SK-N-SH (cell line): Measurements from ENCODE around the gene SDCCAG8. TPM values are rescaled to one million over a fixed set of nuclear protein-coding genes. Genes with fewer than 3 reads are reported as not detected.

ENCODE experiments used
- CTCF ChIA-PET: fragments of 300-600, 350-600 bp; formaldehyde crosslinking; extraction: SDS; loops from one replicate; lab custom pipeline; 2021; lab: Yijun Ruan, JAX
- POLR2A ChIA-PET: fragments of 350-600 bp; sonication (Branson Sonifier 250); formaldehyde crosslinking; extraction: SDS; loops from one replicate; lab custom pipeline; 2020; ENCODE audit warnings: antibody characterized with exemption, inconsistent platforms; lab: Yijun Ruan, JAX
- DNase-seq: peaks from one replicate; pipeline ENCODE4 v3.0.0; 2012
- H2AFZ ChIP-seq: fragments of 200-600 bp; sonication (generic); 2 replicates; pipeline ENCODE4 v1.8.1; 2016; ENCODE audit warnings: antibody characterized with exemption, mild to moderate bottlenecking, low read depth
- H3F3A ChIP-seq: fragments of 200-600 bp; sonication (generic); replicated peaks from 2 replicates; pipeline ENCODE3; 2016; ENCODE audit warnings: antibody characterized with exemption, mild to moderate bottlenecking; ENCODE audit not compliant: insufficient read depth
- H3K27ac ChIP-seq, 2 experiments: fragments of 200-500 bp in 1 of 2; fragments of 200-600 bp in 1 of 2; sonication (Bioruptor generic) in 1 of 2; sonication (generic), shearing (Covaris generic) in 1 of 2; 2 replicates each; pipeline versions ENCODE4 v1.5.1 to v1.6.1; 2014 to 2016; ENCODE audit warnings: low read depth in 2 of 2, inconsistent platforms in 1 of 2, low read length in 1 of 2, mild to moderate bottlenecking in 1 of 2, mixed read lengths in 1 of 2
- H3K27me3 ChIP-seq: fragments of 200-600 bp; sonication (generic), shearing (Covaris generic); 2 replicates; pipeline ENCODE4 v1.6.1; 2016; ENCODE audit warnings: mixed run types; ENCODE audit not compliant: insufficient read depth
- H3K36me3 ChIP-seq, 2 experiments: fragments of 200-500 bp in 1 of 2; fragments of 200-600 bp in 1 of 2; sonication (Bioruptor generic) in 1 of 2; sonication (generic) in 1 of 2; replicated peaks in 1 of 2; 2 replicates each; pipeline versions ENCODE3 to v1.5.1; 2014 to 2016; ENCODE audit warnings: low read length in 1 of 2, mild to moderate bottlenecking in 1 of 2; ENCODE audit not compliant: insufficient read depth in 2 of 2, control insufficient read depth in 1 of 2
- H3K4me1 ChIP-seq, 2 experiments: fragments of 200-500 bp in 1 of 2; fragments of 200-600 bp in 1 of 2; sonication (Bioruptor generic) in 1 of 2; sonication (generic), shearing (Covaris generic) in 1 of 2; 2 replicates each; pipeline versions ENCODE4 v1.5.1 to v1.6.1; 2014 to 2016; ENCODE audit warnings: low read depth in 1 of 2, low read length in 1 of 2, mixed run types in 1 of 2; ENCODE audit not compliant: insufficient read depth in 2 of 2, control insufficient read depth in 1 of 2
- H3K4me2 ChIP-seq: fragments of 200-600 bp; sonication (generic), shearing (Covaris generic); 2 replicates; pipeline ENCODE4 v1.6.1; 2017; ENCODE audit warnings: mixed run types
- H3K4me3 ChIP-seq, 2 experiments: fragments of 200-500 bp in 1 of 2; fragments of 200-600 bp in 1 of 2; sonication (Bioruptor generic) in 1 of 2; sonication (generic), shearing (Covaris generic) in 1 of 2; 2 replicates each; pipeline versions ENCODE4 v1.5.1 to v1.8.1; 2014 to 2016; ENCODE audit warnings: low read depth in 2 of 2, inconsistent platforms in 1 of 2, low read length in 1 of 2, mild to moderate bottlenecking in 1 of 2, mixed read lengths in 1 of 2, moderate library complexity in 1 of 2
- H3K79me2 ChIP-seq: fragments of 200-600 bp; sonication (generic); 2 replicates; pipeline ENCODE4 v1.8.1; 2017; ENCODE audit warnings: mild to moderate bottlenecking; ENCODE audit not compliant: insufficient read depth
- H3K9ac ChIP-seq: fragments of 200-600 bp; sonication (generic); 2 replicates; pipeline ENCODE4 v1.6.1; 2017; ENCODE audit warnings: mixed run types
- H3K9me2 ChIP-seq: fragments of 200-600 bp; sonication (generic); 2 replicates; pipeline ENCODE4 v1.6.1; 2017; ENCODE audit warnings: mixed run types
- H3K9me3 ChIP-seq: fragments of 200-600 bp; sonication (generic); 2 replicates; pipeline ENCODE4 v1.6.1; 2017; ENCODE audit warnings: mixed run types, mild to moderate bottlenecking, moderate library complexity
- H4K20me1 ChIP-seq: fragments of 200-600 bp; sonication (generic); 2 replicates; pipeline ENCODE4 v1.6.1; 2017; ENCODE audit warnings: mild to moderate bottlenecking, mixed run types; ENCODE audit not compliant: insufficient read depth
- CHD2 ChIP-seq: fragments of 150-350 bp; IDR thresholded peaks from 2 replicates; pipeline ENCODE4 v1.6.1; 2018; ENCODE audit warnings: low read length; ENCODE audit not compliant: partially characterized antibody
- EP300 ChIP-seq, 2 experiments: IDR thresholded peaks; 2 replicates each; pipeline versions ENCODE4 v1.4.0 to v1.6.1; 2012; ENCODE audit warnings: borderline replicate concordance in 1 of 2, low read depth in 1 of 2, low read length in 1 of 2
- EZH2phosphoT487 ChIP-seq: fragments of 200-600 bp; sonication (generic); IDR thresholded peaks from 2 replicates; pipeline ENCODE4 v1.6.1; 2017; ENCODE audit warnings: low read depth, mixed run types, mild to moderate bottlenecking, antibody characterized with exemption, moderate library complexity, borderline replicate concordance
- FOSL2 ChIP-seq: IDR thresholded peaks from 2 replicates; pipeline ENCODE4 v1.4.0; 2012; ENCODE audit warnings: low read depth, mild to moderate bottlenecking, moderate library complexity, borderline replicate concordance
- GABPA ChIP-seq: IDR thresholded peaks from 2 replicates; pipeline ENCODE4 v1.4.0; 2012; ENCODE audit warnings: low read depth, mild to moderate bottlenecking
- GATA2 ChIP-seq: sonication (generic); formaldehyde crosslinking; IDR thresholded peaks from 2 replicates; pipeline ENCODE4 v1.5.0; 2020; ENCODE audit warnings: mild to moderate bottlenecking, missing genetic modification reagents
- IRF3 ChIP-seq: fragments of 150-350 bp; IDR thresholded peaks from 2 replicates; pipeline ENCODE4 v1.6.1; 2016; ENCODE audit warnings: mild to moderate bottlenecking, low read depth, low read length
- JUND ChIP-seq: IDR thresholded peaks from 2 replicates; pipeline ENCODE4 v1.4.0; 2012
- NFIC ChIP-seq: IDR thresholded peaks from 2 replicates; pipeline ENCODE4 v1.4.0; 2012; ENCODE audit warnings: borderline replicate concordance
- RAD21 ChIP-seq: IDR thresholded peaks from 2 replicates; pipeline ENCODE4 v1.6.1; 2012; ENCODE audit warnings: mild to moderate bottlenecking, low read length
- RCOR1 ChIP-seq: fragments of 150-350 bp; IDR thresholded peaks from 2 replicates; pipeline ENCODE4 v1.6.1; 2017; ENCODE audit warnings: antibody characterized with exemption, low read length
- RFX5 ChIP-seq: IDR thresholded peaks from 2 replicates; pipeline ENCODE4 v1.6.1; 2012; ENCODE audit warnings: mild to moderate bottlenecking, improper control_type of control experiment, low read length
- SIN3A ChIP-seq: IDR thresholded peaks from 2 replicates; pipeline ENCODE4 v1.6.1; 2012; ENCODE audit warnings: low read depth, mild to moderate bottlenecking, low read length, moderate library complexity, borderline replicate concordance
- SMC3 ChIP-seq: IDR thresholded peaks from 2 replicates; pipeline ENCODE4 v1.6.1; 2012; ENCODE audit warnings: low read depth, low read length, improper control_type of control experiment
- TAF1 ChIP-seq: IDR thresholded peaks from 2 replicates; pipeline ENCODE4 v1.6.1; 2012; ENCODE audit warnings: low read depth, mild to moderate bottlenecking, low read length, moderate library complexity, borderline replicate concordance
- YY1 ChIP-seq: IDR thresholded peaks from 2 replicates; pipeline ENCODE4 v1.4.0; 2012; ENCODE audit warnings: low read depth, mild to moderate bottlenecking
- WGBS: methylation state at CpG from one replicate; pipeline ENCODE4 v1.1.6; 2017; ENCODE audit warnings: low lambda C conversion rate; 5-methylcytosine and 5-hydroxymethylcytosine counted together
- polyA plus RNA-seq, 3 experiments: library from polyadenylated mRNA; depleted of rRNA; stranded (reverse); fragments of >200 nt; gene quantifications; 2 replicates each; pipeline ENCODE4 v1.2.3, GENCODE V29; 2012
- TF ChIP-seq, protein P1 (sequence below): fragments of 200-600 bp; sonication (generic); IDR thresholded peaks from 2 replicates; pipeline ENCODE4 v1.6.1; 2017; ENCODE audit warnings: antibody characterized with exemption, mild to moderate bottlenecking, moderate library complexity
- TF ChIP-seq, protein P2 (sequence below): IDR thresholded peaks from 2 replicates; pipeline ENCODE4; 2012
- TF ChIP-seq, protein P3 (sequence below): IDR thresholded peaks from 2 replicates; pipeline ENCODE4 v1.6.1; 2012; ENCODE audit warnings: mild to moderate bottlenecking, low read depth, low read length, moderate library complexity

SDCCAG8 gene
- polyA plus RNA-seq, 1 of the 3 experiments (the other 2 are of a cell fraction) = 22.7 TPM

DNA sequence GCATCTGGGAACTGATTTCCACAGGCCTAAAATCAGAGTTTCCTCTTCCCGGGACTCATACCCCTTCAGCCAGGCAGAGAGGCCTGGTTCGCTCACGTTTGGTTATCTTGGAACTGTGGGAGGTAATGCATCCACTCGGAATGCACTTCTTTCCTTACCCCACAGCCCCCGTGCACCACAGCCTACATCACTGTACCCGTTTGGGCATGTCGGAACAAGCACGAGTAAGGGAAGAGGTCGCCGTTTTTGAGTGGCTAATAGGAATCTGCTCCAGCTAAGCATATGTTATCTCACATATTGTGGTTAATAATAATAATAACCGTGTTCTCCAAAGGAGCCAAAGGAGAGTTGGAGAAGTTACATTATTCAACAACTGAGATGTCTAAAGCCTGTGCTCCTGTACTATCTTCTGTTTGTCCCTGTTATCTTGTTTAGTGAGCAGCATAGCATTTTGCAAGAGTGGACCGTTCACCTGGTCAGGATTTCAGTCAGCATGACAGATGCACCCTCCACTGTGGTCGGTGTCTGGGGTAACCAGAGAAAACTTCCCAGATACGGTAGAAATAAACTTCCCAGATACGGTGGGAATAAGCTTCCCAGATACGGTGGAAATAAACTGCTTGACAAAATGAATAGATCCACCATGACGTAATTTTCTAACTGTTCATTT lies 198.6 kb downstream of the SDCCAG8 start:
- CTCF ChIA-PET = no interaction called here
- no peaks in the 10 kb centered on the region for H3K4me1 ChIP-seq
- WGBS = 95% methylated on average over 17 of the region's 17 CpGs
- TF ChIP-seq CHD2 (no peak), EP300 (IDR thresholded peaks at IDR 0.05; ENCODE audit: borderline replicate concordance in 1 of 2, low read depth in 1 of 2, low read length in 1 of 2) (no peak), EZH2phosphoT487 (no peak), RCOR1 (no peak), YY1 (no peak), TAF1 (no peak), SMC3 (no peak), GATA2 (CRISPR knock-in tag) (no peak), FOSL2 (no peak), JUND (no peak), IRF3 (no peak), RFX5 (no peak), NFIC (no peak), RAD21 (no peak), GABPA (no peak), SIN3A (no peak)
- TF ChIP-seq, protein P1, sequence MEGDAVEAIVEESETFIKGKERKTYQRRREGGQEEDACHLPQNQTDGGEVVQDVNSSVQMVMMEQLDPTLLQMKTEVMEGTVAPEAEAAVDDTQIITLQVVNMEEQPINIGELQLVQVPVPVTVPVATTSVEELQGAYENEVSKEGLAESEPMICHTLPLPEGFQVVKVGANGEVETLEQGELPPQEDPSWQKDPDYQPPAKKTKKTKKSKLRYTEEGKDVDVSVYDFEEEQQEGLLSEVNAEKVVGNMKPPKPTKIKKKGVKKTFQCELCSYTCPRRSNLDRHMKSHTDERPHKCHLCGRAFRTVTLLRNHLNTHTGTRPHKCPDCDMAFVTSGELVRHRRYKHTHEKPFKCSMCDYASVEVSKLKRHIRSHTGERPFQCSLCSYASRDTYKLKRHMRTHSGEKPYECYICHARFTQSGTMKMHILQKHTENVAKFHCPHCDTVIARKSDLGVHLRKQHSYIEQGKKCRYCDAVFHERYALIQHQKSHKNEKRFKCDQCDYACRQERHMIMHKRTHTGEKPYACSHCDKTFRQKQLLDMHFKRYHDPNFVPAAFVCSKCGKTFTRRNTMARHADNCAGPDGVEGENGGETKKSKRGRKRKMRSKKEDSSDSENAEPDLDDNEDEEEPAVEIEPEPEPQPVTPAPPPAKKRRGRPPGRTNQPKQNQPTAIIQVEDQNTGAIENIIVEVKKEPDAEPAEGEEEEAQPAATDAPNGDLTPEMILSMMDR = no peak
- TF ChIP-seq, protein P2, sequence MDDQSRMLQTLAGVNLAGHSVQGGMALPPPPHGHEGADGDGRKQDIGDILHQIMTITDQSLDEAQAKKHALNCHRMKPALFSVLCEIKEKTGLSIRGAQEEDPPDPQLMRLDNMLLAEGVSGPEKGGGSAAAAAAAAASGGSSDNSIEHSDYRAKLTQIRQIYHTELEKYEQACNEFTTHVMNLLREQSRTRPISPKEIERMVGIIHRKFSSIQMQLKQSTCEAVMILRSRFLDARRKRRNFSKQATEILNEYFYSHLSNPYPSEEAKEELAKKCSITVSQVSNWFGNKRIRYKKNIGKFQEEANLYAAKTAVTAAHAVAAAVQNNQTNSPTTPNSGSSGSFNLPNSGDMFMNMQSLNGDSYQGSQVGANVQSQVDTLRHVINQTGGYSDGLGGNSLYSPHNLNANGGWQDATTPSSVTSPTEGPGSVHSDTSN = no peak
- TF ChIP-seq, protein P3, sequence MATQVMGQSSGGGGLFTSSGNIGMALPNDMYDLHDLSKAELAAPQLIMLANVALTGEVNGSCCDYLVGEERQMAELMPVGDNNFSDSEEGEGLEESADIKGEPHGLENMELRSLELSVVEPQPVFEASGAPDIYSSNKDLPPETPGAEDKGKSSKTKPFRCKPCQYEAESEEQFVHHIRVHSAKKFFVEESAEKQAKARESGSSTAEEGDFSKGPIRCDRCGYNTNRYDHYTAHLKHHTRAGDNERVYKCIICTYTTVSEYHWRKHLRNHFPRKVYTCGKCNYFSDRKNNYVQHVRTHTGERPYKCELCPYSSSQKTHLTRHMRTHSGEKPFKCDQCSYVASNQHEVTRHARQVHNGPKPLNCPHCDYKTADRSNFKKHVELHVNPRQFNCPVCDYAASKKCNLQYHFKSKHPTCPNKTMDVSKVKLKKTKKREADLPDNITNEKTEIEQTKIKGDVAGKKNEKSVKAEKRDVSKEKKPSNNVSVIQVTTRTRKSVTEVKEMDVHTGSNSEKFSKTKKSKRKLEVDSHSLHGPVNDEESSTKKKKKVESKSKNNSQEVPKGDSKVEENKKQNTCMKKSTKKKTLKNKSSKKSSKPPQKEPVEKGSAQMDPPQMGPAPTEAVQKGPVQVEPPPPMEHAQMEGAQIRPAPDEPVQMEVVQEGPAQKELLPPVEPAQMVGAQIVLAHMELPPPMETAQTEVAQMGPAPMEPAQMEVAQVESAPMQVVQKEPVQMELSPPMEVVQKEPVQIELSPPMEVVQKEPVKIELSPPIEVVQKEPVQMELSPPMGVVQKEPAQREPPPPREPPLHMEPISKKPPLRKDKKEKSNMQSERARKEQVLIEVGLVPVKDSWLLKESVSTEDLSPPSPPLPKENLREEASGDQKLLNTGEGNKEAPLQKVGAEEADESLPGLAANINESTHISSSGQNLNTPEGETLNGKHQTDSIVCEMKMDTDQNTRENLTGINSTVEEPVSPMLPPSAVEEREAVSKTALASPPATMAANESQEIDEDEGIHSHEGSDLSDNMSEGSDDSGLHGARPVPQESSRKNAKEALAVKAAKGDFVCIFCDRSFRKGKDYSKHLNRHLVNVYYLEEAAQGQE = no peak
- no peaks in the 10 kb centered on the region for H3K9me3 ChIP-seq
- no peaks in the 10 kb centered on the region for H3K79me2 ChIP-seq
- no peak overlapping the region for H2AFZ ChIP-seq
- no peaks in the 10 kb centered on the region for H3F3A ChIP-seq
- no peak overlapping the region for H3K27ac ChIP-seq
- no peak overlapping the region for H3K4me3 ChIP-seq
- peaks cover 4 to 17% of the 10 kb centered on the region in 2 experiments for H3K36me3 ChIP-seq
- DNase-seq = no peak
- H3K27me3 ChIP-seq = no peaks in the 10 kb centered on the region
- H4K20me1 ChIP-seq = no peaks in the 10 kb centered on the region
- no peak overlapping the region for H3K9ac ChIP-seq
- no peak overlapping the region for H3K4me2 ChIP-seq
- no peaks in the 10 kb centered on the region for H3K9me2 ChIP-seq
- POLR2A ChIA-PET = no interaction called here
